Hematopoietic multipotent progenitor cell treated with erythropoietin and hydrocortisone succinate and interleukin-3 and kit ligand, for 15 days (in vitro differentiated cells): ENCODE results near the gene EML3.
"Not testable (repeated sequence)": the region's sequence is repeated elsewhere in the genome, so short reads cannot be mapped to it uniquely, and the experiment has no call there.

Source experiments
- DNase-seq: peaks from one replicate; pipeline ENCODE4 v3.0.0-alpha.2; 2015; ENCODE audit warnings: low spot score

Gene EML3

GRCh38 chr11:62600367-62601121 is 12.0 kb downstream of the EML3 start:
- DNase-seq, result peak; percentile 17

- no peak for DNase-seq
Measured at GRCh38 chr11:62599901-62600300, 12.7 kb downstream of the EML3 start.

GRCh38 chr11:62599069-62599696 is 13.4 kb downstream of the EML3 start:
- DNase-seq, result peak; percentile 93

- DNase-seq, result no peak
Measured at GRCh38 chr11:62595124-62595523, 17.5 kb downstream of the EML3 start.

DNA sequence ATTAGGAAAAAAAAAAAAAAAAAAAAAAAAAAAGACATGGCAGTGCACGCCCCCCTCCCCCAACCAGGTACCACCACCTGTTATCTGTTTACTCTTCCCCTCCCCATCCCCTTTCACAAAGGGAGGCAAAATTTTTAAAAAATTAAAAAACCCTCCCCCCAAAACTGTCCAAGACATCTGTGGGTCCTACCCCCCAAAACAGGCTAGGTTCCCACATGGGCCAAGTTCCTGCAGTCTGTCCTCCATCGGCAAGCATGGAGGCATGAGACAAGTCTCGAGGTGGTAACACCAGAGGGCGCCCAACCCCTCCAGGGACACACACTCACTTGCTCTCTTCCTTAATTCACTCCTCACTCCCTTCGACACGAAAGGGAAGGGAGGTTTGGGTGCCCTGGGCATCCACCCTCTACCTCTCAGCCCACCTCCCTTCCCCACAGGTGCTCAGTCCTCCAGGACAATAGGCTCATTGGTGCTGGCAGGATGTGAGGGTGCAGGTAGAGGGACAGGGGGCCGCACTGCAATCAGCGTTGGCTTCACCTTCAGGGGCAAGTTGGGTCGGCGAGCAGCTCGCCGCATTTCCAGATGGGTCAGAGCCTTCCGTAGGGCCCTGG is 19.0 kb downstream of the EML3 start:
- peak; percentile 85 for DNase-seq

GRCh38 chr11:62592989-62593421 is 19.6 kb downstream of the EML3 start:
- no peak for DNase-seq

DNA sequence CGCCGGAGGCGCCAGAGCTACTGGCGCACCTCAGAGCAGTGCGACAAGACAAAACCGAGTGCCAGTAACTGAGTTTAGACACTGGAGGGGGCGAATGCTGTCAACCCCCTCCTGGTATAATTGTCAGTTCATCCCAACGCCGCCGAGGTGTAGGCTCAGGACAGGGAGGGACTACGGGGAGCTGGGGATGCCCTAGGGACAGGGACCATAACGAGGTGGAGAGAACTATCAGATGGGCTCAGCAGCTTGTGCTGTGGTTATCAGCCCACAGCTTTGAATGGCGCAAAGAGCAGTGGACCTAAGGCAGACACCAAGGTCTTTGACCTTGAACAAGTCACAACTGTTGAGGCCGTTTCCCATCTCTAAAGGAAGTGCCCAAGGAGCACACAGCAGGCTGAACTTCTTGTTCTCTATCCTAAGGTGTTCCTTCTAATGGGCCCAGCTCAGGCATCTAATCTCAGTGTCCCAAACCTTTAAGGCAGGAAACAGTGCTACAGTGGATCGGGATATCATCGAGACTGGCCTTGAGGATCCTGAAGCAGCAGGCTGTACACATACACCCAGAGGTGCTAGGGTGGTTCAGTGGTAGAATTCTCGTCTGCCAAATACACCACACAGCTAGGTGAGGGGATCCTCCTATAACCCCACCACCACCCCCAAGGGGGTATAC is 20.3 kb downstream of the EML3 start:
- peak; percentile 47 for DNase-seq

DNA sequence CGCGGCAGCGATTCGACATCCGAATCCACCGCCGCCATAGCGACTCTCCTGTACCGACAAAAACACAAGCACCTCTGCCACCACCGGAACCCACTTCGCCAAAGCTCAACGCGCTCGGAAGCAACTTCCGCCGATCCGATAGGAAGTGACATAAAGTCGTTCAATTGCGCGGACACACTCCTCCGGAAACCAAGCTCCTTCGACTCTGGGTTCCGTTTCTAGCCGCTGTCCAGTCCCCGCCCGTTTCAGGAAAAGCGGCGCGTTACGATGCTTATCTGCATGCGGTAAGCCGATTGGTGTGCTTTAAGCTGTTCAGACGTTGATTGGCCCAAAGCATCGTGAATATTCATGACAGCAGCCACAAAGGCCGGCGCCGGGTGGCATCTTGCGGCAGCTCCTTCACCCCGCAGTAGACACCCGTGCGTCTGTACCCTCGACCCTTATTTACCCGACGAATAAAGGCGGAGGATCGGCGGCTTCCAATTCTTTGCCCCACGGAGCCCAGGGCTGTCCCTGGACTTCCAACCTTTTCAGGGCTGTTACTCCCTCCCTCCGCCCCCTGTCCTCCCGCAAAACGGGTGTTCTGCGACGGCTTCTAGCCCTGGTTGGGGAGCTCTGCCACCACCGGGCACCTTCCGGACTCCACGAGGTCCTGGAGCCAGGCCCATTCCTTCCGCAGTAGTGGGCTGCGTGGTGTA is 21.0 kb downstream of the EML3 start, which contains the start of gene TUT1:
Gene TUT1, minus strand, starts transcription at position 76 of the 698 bp plus-strand sequence. Its CDS starts 38 bp downstream, at position 38.
- DNase-seq, result peak; percentile 99

DNA sequence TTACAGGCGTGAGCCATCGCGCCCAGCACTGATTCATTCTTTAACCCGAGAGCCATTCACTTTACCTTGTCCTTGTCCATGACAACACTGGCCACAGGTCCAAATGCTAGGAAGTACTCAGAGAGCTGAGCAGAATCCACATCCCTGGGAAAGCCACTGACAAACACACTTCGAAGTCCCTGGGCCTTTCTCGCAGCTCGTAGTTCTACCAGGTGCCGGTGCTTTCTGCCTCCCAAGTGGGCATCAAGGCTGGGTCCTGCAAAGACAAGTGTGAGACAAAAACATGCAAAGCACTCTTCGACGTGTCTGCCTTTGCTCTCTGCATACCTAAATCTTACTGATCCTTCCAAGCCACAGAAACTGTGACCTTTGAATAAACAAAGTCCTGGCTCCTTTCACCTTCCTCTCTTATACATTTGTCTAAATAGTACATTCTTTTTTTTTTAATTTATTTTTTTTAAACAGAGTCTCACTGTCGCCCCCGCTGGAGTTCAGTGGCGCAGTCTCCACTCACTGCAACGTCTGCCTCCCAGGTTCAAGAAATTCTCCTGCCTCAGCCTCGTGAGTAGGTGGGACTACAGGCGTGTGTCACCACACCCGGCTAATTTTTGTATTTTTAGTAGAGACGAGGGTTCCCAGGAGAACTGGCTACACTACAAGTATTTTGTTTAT is 23.5 kb downstream of the EML3 start:
- DNase-seq, result no peak

DNA sequence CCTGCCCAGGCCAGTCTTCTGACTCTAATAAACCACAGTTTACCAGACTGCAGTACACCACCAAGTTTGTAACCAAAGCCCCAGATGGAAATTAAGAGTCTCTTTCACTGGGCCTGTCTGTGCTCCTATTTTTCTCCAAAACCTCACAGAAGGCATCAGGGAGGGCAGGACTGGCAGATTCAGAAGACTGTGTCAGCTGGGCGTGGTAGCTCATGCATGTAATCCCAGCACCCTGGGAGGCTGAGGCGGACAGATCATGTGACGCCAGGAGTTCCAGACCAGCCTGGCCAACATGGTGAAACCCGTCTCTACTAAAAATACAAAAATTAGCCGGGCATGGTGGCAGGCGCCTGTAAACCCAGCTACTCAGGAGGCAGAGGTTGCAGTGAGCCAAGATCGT is 27.2 kb downstream of the EML3 start:
- not testable (repeated sequence) for DNase-seq

DNA sequence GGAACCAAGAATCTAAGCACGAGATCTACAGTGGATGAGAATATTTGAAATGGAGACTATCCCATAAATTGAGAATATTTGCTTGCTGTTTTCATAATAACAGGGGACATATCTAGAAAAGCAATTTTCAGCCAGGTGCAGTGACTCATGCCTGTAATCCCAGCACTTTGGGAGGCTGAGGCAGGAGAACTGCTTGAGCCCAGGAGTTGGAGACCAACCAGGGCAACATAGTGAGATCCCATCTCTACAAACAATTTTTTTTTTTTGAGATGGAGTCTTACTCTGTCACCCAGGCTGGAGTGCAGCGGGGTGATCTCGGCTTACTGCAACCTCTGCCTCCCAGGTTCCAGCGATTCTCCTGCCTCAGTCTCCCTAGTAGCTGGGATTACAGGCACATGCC is 30.8 kb downstream of the EML3 start:
- DNase-seq, result not testable (repeated sequence)

GRCh38 chr11:62580959-62581715 is 31.4 kb downstream of the EML3 start:
- DNase-seq, result no peak

DNA sequence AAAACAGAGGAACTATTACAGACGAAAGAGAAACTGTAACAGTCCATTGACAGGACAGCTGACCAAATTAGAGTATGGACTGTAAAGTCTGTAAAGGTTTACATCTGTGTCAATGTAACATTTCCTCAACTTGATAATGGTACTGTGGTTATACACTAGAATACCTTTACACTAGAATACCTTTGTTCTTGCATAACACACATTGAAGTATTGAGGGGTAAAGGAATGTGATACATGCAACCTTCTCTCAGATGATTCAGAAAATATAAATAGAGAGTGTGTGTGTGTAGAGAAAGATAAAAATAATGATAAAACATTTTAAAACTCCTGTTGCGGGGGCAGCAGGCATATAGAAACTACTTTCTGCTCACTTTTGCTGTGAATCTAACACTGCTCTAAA is 33.3 kb downstream of the EML3 start:
- DNase-seq, result no peak

GRCh38 chr11:62578541-62578940 is 34.0 kb downstream of the EML3 start:
- no peak for DNase-seq

DNA sequence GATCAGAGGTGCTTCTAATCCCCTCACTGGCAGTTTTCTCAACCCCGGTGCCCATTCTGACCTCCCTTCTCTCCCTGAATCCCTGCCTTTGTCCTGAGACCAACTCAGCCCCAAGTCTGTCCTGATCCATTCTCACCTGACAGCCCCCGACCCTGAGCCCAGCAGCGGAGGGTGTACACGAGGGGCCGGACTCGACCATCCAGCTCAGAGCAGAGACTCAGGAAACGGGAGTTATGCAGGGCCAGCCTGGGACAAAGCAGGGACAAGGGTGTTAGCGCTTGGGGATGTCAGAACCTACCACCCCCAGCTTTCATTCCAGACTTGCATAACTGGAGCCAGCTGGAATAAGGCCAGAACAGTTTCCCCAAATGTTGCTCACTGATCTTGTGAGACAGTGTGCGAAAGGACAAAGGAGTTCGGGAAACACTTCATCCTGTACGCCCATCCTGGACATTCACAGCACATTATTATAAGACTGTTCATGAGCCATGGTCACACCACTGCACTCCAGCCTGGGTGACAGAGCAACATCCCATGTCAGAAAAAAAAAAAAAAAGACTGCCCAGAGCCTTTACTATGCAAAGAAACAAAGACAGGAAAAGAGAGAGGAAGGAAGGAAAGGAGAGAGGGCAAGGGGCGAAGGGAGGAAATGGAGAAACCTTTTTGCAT is 35.4 kb downstream of the EML3 start:
- no peak for DNase-seq

DNA sequence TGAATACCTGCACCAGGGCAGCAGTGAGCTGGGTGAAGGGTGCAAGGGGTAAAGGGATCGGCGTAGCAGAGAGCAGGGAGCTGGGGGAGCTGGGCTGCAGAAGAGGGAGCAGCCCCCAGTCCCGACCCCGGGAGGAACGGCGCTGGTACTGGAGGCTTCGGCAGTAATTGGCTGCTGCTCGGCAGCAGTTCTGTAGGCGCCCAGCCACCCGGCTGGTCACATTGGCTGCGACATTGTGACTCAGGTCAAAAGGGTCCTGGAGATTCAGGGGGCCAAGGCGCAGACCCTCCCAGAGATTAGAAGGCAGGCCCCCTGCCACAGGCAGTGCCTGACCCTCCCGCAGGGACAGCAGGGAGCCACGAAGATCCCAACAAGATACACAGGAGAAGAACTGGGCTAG is 36.7 kb downstream of the EML3 start:
- no peak for DNase-seq

GRCh38 chr11:62575156-62575555 is 37.4 kb downstream of the EML3 start:
- DNase-seq, result no peak

- no peak for DNase-seq
Measured at GRCh38 chr11:62574363-62575071, 38.1 kb downstream of the EML3 start.

GRCh38 chr11:62573592-62574362 is 38.8 kb downstream of the EML3 start, which contains the start of gene EEF1G:
Gene EEF1G, minus strand, starts transcription at chr11:62573891. Its CDS starts 49 bp downstream, at chr11:62573842.
- peak; percentile 100 for DNase-seq
